ENCODE results near the gene HSH2D.

Gene HSH2D

DNA sequence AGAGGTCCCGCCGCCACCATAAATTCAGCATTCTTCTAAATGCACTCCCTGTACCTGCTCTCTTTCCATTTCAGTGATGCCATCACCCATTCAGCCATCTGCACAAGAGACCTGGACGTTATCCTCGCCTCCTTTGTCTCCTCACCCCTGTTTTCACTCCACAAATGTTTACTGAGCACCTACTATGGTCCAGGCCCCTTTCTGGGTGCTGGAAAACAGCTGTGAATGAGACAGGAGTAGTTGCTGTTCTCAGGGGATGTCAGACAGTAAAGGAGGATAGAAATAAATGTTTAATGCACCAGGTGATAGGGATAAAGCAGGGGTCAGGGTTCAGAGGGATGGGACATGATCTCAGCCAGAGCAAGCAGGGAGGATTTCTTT, 57.5 kb downstream of the HSH2D start:
- peaks cover 40% of the 10 kb centered on the region for H3K36me3 ChIP-seq (ENCODE audit: control insufficient read depth, insufficient read depth, low read length)
- H3K27ac ChIP-seq (ENCODE audit: insufficient read depth, low read length, poor library complexity, severe bottlenecking): no peak overlapping the region
- no peak overlapping the region for H3K4me3 ChIP-seq (ENCODE audit: insufficient read depth, low read depth, low read length, poor library complexity, severe bottlenecking)
- no peak for DNase-seq
- no peaks in the 10 kb centered on the region for H3K27me3 ChIP-seq (replicated peaks; ENCODE audit: control insufficient read depth, insufficient read depth, low read length, poor library complexity, severe bottlenecking)
- H3K4me1 ChIP-seq (ENCODE audit: control insufficient read depth, insufficient read depth, low read length, poor library complexity, severe bottlenecking): peaks cover 17% of the 10 kb centered on the region
- H3K9me3 ChIP-seq (ENCODE audit: control insufficient read depth, low read length): no peaks in the 10 kb centered on the region

DNA sequence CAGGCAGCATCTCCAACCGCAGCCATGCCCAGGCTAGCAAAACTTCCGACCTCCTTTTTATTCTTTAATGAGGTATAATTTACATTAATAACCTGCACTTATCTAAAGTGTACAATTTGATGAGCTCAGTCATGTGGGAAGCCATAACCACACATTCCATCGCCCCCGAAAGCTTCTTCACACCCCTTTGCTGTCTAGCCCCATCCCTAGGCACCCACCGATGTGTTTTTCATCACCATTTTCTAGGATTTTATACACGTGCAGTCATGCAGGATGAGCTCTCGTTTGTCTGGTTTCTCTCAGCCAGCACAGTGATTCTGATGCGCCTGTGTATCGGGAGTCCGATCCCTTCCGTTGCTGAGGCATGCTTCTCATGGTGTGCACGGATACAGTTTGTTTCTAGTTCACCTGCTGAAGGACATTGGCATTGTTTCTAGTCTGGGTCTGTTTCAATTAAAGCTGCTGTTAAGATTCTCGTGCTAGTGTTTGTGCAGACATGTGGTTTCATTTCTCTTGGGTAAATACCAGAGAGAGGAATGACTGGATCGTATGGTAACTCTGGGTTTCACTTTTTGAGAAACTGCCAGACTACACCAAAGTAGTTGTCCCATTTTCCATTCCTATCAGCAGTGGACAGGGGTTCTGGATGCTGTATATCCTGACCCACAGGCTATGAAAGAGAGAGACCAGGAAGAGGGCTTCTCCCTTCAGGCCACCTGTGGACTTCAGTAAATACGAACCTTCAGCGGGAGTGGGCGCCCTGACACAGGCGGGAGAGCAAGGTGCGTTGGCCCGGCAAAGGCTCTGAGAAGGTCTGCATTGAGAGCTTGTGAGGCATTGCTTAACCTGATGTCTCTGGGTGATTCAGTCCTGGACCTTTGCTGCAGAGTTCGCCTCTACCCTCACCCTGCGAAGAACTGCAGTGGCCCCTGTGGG, 59.1 kb downstream of the HSH2D start:
- Histone ChIP-seq H3K27me3 (replicated peaks; ENCODE audit: control insufficient read depth, insufficient read depth, low read length, poor library complexity, severe bottlenecking) (no peaks in the 10 kb centered on the region), H3K4me3 (ENCODE audit: insufficient read depth, low read depth, low read length, poor library complexity, severe bottlenecking) (no peak overlapping the region), H3K27ac (ENCODE audit: insufficient read depth, low read length, poor library complexity, severe bottlenecking) (no peak overlapping the region), H3K4me1 (ENCODE audit: control insufficient read depth, insufficient read depth, low read length, poor library complexity, severe bottlenecking) (peaks cover 11% of the 10 kb centered on the region), H3K9me3 (ENCODE audit: control insufficient read depth, low read length) (no peaks in the 10 kb centered on the region), H3K36me3 (ENCODE audit: control insufficient read depth, insufficient read depth, low read length) (peaks cover 43% of the 10 kb centered on the region)
- DNase-seq: no peak

DNA sequence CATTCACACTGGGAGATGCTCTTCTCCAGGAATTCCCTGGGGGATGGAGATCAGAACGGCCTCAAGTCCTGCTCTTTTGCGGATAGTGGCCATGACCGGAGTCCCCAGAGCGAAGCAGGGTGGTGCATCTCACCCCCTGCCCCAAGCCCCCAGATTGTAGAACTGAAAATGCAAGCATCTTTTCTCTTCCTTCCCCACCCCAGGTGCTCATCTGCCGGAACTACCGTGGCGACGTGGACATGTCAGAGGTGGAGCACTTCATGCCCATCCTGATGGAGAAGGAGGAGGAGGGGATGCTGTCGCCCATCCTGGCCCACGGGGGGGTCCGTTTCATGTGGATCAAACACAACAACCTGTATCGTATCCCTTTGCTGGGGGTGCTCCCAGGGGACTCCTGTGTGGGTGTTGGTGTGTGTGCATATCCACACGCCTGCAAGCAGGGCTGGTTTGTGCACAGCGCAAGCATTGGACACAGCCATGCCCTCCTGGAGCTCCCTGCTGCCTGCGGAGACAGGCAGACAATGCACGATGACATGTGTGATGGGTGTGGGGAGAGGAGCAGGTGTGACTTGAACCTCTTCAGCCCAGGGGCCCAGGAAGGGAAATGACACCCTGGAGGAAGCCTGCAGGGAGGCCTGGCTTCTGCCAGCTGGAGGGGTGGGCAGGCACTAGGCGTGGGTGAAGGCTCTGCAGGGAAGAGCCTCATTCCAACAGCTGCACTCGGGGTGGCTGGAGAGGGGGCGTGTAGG, 59.9 kb downstream of the HSH2D start:
- no peak overlapping the region for H3K27ac ChIP-seq (ENCODE audit: insufficient read depth, low read length, poor library complexity, severe bottlenecking)
- H3K9me3 ChIP-seq (ENCODE audit: control insufficient read depth, low read length): no peaks in the 10 kb centered on the region
- H3K27me3 ChIP-seq (replicated peaks; ENCODE audit: control insufficient read depth, insufficient read depth, low read length, poor library complexity, severe bottlenecking): no peaks in the 10 kb centered on the region
- no peak overlapping the region for H3K4me3 ChIP-seq (ENCODE audit: insufficient read depth, low read depth, low read length, poor library complexity, severe bottlenecking)
- peaks cover 47% of the 10 kb centered on the region for H3K36me3 ChIP-seq (ENCODE audit: control insufficient read depth, insufficient read depth, low read length)
- no peak for DNase-seq
- peaks cover 6% of the 10 kb centered on the region for H3K4me1 ChIP-seq (ENCODE audit: control insufficient read depth, insufficient read depth, low read length, poor library complexity, severe bottlenecking)

DNA sequence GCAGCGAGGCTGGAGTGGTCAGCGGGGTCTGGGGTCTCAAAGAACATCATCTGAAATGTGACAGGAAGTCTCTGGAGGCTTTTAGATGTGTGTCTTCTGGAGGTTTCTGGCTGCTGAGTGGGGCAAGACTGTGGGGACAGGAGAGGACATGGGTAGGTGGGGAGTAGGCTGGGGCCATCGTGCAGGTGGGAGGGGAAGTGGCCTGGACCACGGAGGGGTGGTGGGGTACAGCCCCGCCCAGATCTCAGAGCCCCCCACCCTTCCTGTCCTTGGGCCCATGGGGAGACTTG, 60.5 kb downstream of the HSH2D start:
- Histone ChIP-seq H3K9me3 (ENCODE audit: control insufficient read depth, low read length) (no peaks in the 10 kb centered on the region), H3K27ac (ENCODE audit: insufficient read depth, low read length, poor library complexity, severe bottlenecking) (no peak overlapping the region), H3K4me1 (ENCODE audit: control insufficient read depth, insufficient read depth, low read length, poor library complexity, severe bottlenecking) (peaks cover 7% of the 10 kb centered on the region), H3K4me3 (ENCODE audit: insufficient read depth, low read depth, low read length, poor library complexity, severe bottlenecking) (no peak overlapping the region), H3K27me3 (replicated peaks; ENCODE audit: control insufficient read depth, insufficient read depth, low read length, poor library complexity, severe bottlenecking) (no peaks in the 10 kb centered on the region), H3K36me3 (ENCODE audit: control insufficient read depth, insufficient read depth, low read length) (peaks cover 52% of the 10 kb centered on the region)
- DNase-seq: no peak

DNA sequence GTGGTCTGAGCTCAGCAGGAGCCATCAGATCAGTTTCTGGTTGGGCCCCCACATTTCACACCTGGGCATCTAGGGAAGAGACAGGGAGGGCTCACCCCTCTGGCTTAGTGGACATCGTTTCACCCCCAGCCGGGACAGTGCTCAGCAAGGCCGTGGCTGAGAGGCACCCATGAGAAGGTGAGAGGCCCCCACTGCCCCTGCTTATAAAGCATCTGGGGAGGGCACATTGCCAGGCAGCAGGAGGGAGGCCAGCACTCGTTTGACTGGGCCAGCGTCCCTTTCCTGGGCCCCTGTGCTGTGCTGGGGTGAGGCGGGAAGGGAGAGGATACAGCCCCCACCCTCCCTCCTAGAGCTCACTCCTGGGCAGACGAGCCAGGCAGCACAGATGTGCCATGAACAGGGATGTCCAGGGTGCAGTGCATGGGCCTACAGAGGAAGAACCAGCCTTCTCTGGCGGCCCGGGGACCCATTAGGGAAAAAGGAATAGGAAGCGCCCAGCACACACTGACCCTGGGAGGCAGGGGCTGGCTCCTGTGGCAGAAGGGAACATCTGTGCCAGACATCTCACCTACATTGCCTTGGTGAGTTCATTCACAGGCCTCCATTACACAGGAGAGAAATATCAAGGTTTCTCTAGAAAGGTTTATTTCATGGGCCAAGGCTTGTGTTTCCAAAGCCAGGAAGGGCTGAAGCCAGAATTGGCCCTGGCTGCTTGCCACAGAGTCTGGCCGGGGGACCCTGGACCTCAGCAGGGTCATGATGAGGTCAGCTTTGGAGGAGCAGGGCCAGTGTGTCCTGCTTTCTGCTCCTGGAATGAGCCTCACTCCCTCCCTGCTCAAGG, 61.9 kb downstream of the HSH2D start:
- no peak overlapping the region for H3K27ac ChIP-seq (ENCODE audit: insufficient read depth, low read length, poor library complexity, severe bottlenecking)
- no peak overlapping the region for H3K4me3 ChIP-seq (ENCODE audit: insufficient read depth, low read depth, low read length, poor library complexity, severe bottlenecking)
- H3K36me3 ChIP-seq (ENCODE audit: control insufficient read depth, insufficient read depth, low read length): peaks cover 65% of the 10 kb centered on the region

DNA sequence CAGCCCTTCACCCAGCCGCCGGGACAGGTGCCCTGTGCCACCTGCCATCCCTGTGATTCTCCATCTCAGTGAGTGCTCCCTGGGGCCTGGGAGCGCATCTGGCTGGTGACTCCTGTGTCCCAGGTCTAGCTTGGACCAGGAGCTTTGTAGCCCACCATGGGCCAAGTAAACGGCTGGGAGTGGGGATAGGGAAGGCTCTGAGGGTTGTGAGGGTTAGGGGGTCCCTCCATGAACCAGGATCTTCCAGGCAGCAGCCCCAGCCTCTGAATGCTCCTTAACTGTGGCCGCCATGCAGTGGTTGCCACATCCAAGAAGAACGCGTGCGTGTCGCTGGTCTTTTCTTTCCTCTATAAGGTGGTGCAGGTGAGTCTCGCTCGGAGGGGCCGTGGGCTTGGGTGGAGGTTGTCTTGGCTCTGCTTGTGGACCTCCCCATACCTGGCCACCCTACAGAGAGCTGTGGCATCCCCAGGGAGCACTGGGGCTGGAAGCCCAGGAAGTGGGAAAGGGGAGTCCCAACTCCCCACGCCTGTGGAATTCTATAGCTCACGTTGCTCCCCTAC, 62.6 kb downstream of the HSH2D start:
- Histone ChIP-seq H3K36me3 (ENCODE audit: control insufficient read depth, insufficient read depth, low read length) (peaks cover 65% of the 10 kb centered on the region), H3K27ac (ENCODE audit: insufficient read depth, low read length, poor library complexity, severe bottlenecking) (no peak overlapping the region), H3K9me3 (ENCODE audit: control insufficient read depth, low read length) (no peaks in the 10 kb centered on the region), H3K4me1 (ENCODE audit: control insufficient read depth, insufficient read depth, low read length, poor library complexity, severe bottlenecking) (peaks cover 2% of the 10 kb centered on the region), H3K27me3 (replicated peaks; ENCODE audit: control insufficient read depth, insufficient read depth, low read length, poor library complexity, severe bottlenecking) (no peaks in the 10 kb centered on the region), H3K4me3 (ENCODE audit: insufficient read depth, low read depth, low read length, poor library complexity, severe bottlenecking) (no peak overlapping the region)
- no peak for DNase-seq

More for the DNA sequence above, 61.9 kb downstream of the HSH2D start:
- DNase-seq: no peak
- peaks cover 2% of the 10 kb centered on the region for H3K4me1 ChIP-seq (ENCODE audit: control insufficient read depth, insufficient read depth, low read length, poor library complexity, severe bottlenecking)
- no peaks in the 10 kb centered on the region for H3K27me3 ChIP-seq (replicated peaks; ENCODE audit: control insufficient read depth, insufficient read depth, low read length, poor library complexity, severe bottlenecking)
- H3K9me3 ChIP-seq (ENCODE audit: control insufficient read depth, low read length): no peaks in the 10 kb centered on the region

DNA sequence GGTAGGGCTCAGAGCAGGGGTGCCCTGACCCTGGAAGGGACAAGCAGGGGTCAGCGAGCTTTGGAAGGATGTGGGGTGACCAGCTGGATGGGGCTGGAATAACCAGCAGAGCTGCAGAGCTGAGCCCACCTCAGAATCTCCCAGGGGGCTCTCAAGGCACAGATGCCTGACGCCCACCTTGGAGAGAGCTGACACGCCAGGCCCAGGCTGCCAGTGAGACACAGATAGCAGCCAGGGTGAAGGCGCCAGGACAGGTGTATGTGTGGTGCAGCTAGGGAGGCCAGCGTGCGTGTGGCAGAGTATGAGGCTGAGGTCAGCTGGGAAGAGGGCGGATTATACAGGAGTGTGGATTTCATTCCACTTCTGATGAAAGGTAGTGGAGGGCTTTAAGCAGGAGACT, 63.2 kb downstream of the HSH2D start:
- Histone ChIP-seq H3K4me1 (ENCODE audit: control insufficient read depth, insufficient read depth, low read length, poor library complexity, severe bottlenecking) (peaks cover 2% of the 10 kb centered on the region), H3K9me3 (ENCODE audit: control insufficient read depth, low read length) (no peaks in the 10 kb centered on the region), H3K4me3 (ENCODE audit: insufficient read depth, low read depth, low read length, poor library complexity, severe bottlenecking) (no peak overlapping the region), H3K27me3 (replicated peaks; ENCODE audit: control insufficient read depth, insufficient read depth, low read length, poor library complexity, severe bottlenecking) (no peaks in the 10 kb centered on the region), H3K27ac (ENCODE audit: insufficient read depth, low read length, poor library complexity, severe bottlenecking) (no peak overlapping the region), H3K36me3 (ENCODE audit: control insufficient read depth, insufficient read depth, low read length) (peaks cover 68% of the 10 kb centered on the region)
- no peak for DNase-seq

DNA sequence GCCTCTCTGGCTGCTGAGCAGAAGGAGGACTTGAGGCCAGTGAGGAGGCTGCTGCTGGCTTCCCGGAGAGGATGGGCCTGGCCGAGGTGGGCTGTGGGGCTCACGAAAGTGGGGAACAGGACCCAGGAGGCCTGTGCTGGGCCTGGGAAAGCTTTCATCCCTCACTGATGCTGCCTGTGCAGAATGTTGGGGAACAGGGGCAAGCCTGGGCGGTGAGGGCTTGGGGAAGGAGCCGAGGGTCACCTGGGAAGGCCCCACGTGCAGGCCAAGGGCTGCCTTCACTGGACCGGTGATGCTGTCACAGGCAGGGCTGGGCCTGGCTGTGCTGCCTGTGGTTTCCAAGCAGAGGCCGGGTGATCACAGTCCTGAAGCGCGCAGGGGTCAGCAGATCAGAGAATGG, 63.6 kb downstream of the HSH2D start:
- Histone ChIP-seq H3K4me3 (ENCODE audit: insufficient read depth, low read depth, low read length, poor library complexity, severe bottlenecking) (no peak overlapping the region), H3K36me3 (ENCODE audit: control insufficient read depth, insufficient read depth, low read length) (peaks cover 66% of the 10 kb centered on the region), H3K27ac (ENCODE audit: insufficient read depth, low read length, poor library complexity, severe bottlenecking) (no peak overlapping the region), H3K9me3 (ENCODE audit: control insufficient read depth, low read length) (no peaks in the 10 kb centered on the region), H3K4me1 (ENCODE audit: control insufficient read depth, insufficient read depth, low read length, poor library complexity, severe bottlenecking) (peaks cover 2% of the 10 kb centered on the region), H3K27me3 (replicated peaks; ENCODE audit: control insufficient read depth, insufficient read depth, low read length, poor library complexity, severe bottlenecking) (no peaks in the 10 kb centered on the region)
- DNase-seq: no peak

DNA sequence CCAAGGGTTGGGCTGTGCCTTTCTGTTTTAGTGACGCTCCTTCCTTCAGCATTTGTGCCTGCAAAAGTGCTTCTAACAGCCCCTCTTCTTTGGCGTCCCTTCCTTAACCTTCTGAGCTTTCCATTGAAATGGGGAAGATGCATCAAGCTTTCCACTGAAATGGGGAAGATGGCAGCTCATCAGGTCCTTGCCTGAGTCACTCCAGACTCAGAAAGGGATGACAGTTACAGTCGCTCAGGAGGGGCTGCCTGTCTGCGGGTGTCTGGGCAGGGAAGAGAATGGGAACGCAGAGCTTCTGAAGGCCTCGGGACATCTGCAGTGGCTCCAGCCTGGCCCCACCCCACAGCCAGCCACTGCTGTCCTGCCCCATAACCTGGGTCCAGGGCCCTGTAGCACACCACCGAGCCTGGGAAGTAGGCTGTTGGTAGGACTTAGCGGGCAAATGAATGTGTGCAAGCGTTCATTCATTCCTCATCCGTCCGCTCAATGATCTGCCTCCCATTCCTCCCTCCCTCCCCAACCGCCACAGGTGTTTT, 64.1 kb downstream of the HSH2D start:
- peaks cover 61% of the 10 kb centered on the region for H3K36me3 ChIP-seq (ENCODE audit: control insufficient read depth, insufficient read depth, low read length)
- no peak overlapping the region for H3K4me3 ChIP-seq (ENCODE audit: insufficient read depth, low read depth, low read length, poor library complexity, severe bottlenecking)
- no peak for DNase-seq

More for the DNA sequence above, 64.1 kb downstream of the HSH2D start:
- H3K9me3 ChIP-seq (ENCODE audit: control insufficient read depth, low read length): no peaks in the 10 kb centered on the region
- H3K27ac ChIP-seq (ENCODE audit: insufficient read depth, low read length, poor library complexity, severe bottlenecking): no peak overlapping the region
- no peaks in the 10 kb centered on the region for H3K27me3 ChIP-seq (replicated peaks; ENCODE audit: control insufficient read depth, insufficient read depth, low read length, poor library complexity, severe bottlenecking)
- H3K4me1 ChIP-seq (ENCODE audit: control insufficient read depth, insufficient read depth, low read length, poor library complexity, severe bottlenecking): peaks cover 2% of the 10 kb centered on the region
